Activated CD4-positive, CD25-positive, alpha-beta regulatory T cell treated with anti-CD3 and anti-CD28 coated beads, Interleukin-2, amount 50 U/mL, for 72 hours (primary cell): Measurements from ENCODE around the gene FTCDNL1.

Experiments used
- DNase-seq: peaks from one replicate; pipeline ENCODE4 v3.0.0; 2021

The FTCDNL1 gene

GRCh38 chr2:199738727-199739412 is 112.1 kb downstream of the FTCDNL1 start:
- no peak for DNase-seq

GRCh38 chr2:199734651-199735050 is 116.3 kb downstream of the FTCDNL1 start:
- no peak for DNase-seq

GRCh38 chr2:199734011-199734410 is 117.0 kb downstream of the FTCDNL1 start:
- DNase-seq = no peak

- DNase-seq = no peak
Observed at GRCh38 chr2:199727801-199728200, 123.2 kb downstream of the FTCDNL1 start.

GRCh38 chr2:199727306-199727705 is 123.7 kb downstream of the FTCDNL1 start:
- no peak for DNase-seq

GRCh38 chr2:199718074-199718473 is 132.9 kb downstream of the FTCDNL1 start:
- no peak for DNase-seq

- no peak for DNase-seq
Observed at GRCh38 chr2:199717587-199717907, 133.4 kb downstream of the FTCDNL1 start.

GRCh38 chr2:199716807-199717586 is 134.0 kb downstream of the FTCDNL1 start:
- DNase-seq = no peak

- DNase-seq = no peak
Observed at GRCh38 chr2:199713746-199714145, 137.2 kb downstream of the FTCDNL1 start.

GRCh38 chr2:199710551-199710950 is 140.4 kb downstream of the FTCDNL1 start:
- no peak for DNase-seq
